ENCODE measurements around the gene LSM14B. TPM values are rescaled to one million over a fixed set of nuclear protein-coding genes. Genes with fewer than 3 reads are reported as not detected.

LSM14B gene
- total RNA-seq, 1 donor from 2014 or later, result 23.6 TPM

GRCh38 chr20:62096421-62097380, 25.6 kb upstream of the LSM14B start:
- no peak for DNase-seq (ENCODE audit: extremely low spot score in 2 of 2)
- Histone ChIP-seq H3K9me3 (no peaks in the 10 kb centered on the region), H3K4me1 (no peaks in the 10 kb centered on the region), H3K27ac (no peak overlapping the region), H3K27me3 (no peaks in the 10 kb centered on the region), H3K4me3 (no peak overlapping the region), H3K36me3 (no peaks in the 10 kb centered on the region)
- TF ChIP-seq, protein P1, sequence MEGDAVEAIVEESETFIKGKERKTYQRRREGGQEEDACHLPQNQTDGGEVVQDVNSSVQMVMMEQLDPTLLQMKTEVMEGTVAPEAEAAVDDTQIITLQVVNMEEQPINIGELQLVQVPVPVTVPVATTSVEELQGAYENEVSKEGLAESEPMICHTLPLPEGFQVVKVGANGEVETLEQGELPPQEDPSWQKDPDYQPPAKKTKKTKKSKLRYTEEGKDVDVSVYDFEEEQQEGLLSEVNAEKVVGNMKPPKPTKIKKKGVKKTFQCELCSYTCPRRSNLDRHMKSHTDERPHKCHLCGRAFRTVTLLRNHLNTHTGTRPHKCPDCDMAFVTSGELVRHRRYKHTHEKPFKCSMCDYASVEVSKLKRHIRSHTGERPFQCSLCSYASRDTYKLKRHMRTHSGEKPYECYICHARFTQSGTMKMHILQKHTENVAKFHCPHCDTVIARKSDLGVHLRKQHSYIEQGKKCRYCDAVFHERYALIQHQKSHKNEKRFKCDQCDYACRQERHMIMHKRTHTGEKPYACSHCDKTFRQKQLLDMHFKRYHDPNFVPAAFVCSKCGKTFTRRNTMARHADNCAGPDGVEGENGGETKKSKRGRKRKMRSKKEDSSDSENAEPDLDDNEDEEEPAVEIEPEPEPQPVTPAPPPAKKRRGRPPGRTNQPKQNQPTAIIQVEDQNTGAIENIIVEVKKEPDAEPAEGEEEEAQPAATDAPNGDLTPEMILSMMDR (IDR thresholded peaks at IDR 0.05), result no peak
- no peak for TF ChIP-seq POLR2AphosphoS5 (IDR thresholded peaks at IDR 0.05; ENCODE audit: insufficient read depth in 1 of 2, low read depth in 1 of 2)
- TF ChIP-seq POLR2A (IDR thresholded peaks at IDR 0.05), result no peak
- intact Hi-C loops (cut with DNase I), result no loop called here

DNA sequence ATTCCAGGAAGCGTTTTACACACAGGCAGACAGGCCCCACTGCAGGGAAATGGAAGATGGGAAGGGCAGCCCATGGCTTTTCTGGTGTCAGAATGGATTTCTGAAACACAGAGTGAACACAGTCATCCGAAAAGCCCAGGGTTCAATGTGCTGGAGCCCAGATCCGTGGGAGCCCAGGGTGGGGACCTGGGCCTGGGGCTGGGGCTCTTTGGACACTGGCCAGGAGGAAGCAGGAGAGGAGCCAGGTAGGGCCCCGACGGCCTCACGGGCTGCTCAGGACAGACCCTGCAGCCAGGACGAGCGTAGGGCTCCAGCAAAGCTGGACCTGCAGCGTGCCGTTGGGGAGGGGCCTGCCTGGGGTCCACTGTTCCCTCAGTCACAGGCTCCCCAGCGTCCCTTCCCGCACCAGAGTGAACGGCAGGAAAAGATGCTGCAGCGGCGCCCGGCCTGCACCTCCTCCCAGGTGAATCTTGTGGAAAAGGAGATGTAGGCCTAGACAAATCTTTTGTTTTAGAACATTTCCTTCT, 24.3 kb upstream of the LSM14B start:
- no peak for DNase-seq (ENCODE audit: extremely low spot score in 2 of 2)
- no peaks in the 10 kb centered on the region for H3K9me3 ChIP-seq
- TF ChIP-seq POLR2AphosphoS5 (IDR thresholded peaks at IDR 0.05; ENCODE audit: insufficient read depth in 1 of 2, low read depth in 1 of 2), result no peak
- TF ChIP-seq, protein P1 (IDR thresholded peaks at IDR 0.05), result no peak
- TF ChIP-seq POLR2A (IDR thresholded peaks at IDR 0.05), result no peak
- intact Hi-C loops (cut with DNase I), result no loop called here
- H3K36me3 ChIP-seq, result no peaks in the 10 kb centered on the region
- H3K4me3 ChIP-seq, result no peak overlapping the region
- H3K27ac ChIP-seq, result no peak overlapping the region
- no peaks in the 10 kb centered on the region for H3K4me1 ChIP-seq
- no peaks in the 10 kb centered on the region for H3K27me3 ChIP-seq

DNA sequence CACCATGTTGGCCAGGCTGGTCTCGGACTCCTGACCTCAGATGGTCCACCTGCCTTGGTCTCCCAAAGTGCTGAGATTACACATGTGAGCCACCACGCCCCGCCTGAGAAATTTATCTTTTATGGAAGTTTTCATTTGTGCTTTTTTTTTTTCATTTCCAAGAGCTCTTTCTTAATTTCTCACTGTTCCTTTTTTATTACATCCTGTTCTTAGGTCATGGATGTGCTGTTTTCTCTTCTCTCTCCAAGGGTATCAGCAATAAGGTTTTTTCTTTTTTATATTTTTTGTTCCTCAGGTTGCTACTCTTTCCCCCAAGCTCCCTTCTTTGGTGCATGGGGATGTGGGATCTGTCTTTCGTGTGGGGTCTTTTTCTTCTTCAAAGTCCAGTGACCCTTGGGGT, 21.2 kb upstream of the LSM14B start:
- Histone ChIP-seq H3K27ac (no peak overlapping the region), H3K27me3 (no peaks in the 10 kb centered on the region)

DNA sequence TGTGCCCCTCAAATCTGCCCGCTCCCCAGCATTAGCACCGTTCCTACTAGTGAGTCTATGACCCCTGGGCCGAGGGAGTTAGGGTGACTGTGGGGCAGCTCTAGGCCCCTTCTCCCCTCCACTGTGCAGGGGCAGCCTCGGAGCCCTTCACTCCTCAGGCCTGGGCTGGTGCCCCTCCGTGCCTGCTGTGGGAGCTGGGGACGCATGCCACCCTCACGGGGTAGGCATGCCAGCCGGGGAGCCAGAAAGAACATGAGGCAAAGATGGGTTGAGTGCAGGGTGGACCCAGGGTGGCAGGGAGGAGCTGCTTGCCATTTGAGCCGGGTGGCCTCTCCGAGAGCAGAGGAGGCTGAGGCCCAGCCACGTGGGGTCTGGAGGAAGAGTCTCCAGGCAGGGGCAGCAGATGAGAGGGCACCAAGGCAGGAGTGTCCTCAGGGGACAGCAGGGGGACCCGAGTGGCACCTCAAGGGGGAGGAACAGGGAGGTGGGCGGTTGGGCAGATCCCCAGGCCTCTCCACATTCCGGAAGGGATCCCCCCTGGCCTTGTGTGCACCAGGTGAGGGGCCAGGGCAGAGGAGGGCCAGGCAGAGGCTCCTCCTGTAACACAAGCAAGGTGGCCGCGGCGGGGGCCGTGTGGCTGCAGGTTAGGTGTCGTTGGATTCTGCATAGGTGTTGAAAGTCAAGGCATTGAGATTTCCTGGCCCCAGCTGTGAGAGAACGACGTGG, 18.6 kb upstream of the LSM14B start:
- Histone ChIP-seq H3K4me1 (no peaks in the 10 kb centered on the region), H3K27me3 (no peaks in the 10 kb centered on the region), H3K27ac (no peak overlapping the region), H3K9me3 (peaks cover 9% of the 10 kb centered on the region), H3K4me3 (no peak overlapping the region), H3K36me3 (no peaks in the 10 kb centered on the region)
- intact Hi-C loops (cut with DNase I), result no loop called here
- no peak for DNase-seq (ENCODE audit: extremely low spot score in 2 of 2)
- TF ChIP-seq, protein P1 (IDR thresholded peaks at IDR 0.05), result no peak

More for the DNA sequence above, 21.2 kb upstream of the LSM14B start:
- intact Hi-C loops (cut with DNase I), result no loop called here
- Histone ChIP-seq H3K4me1 (no peaks in the 10 kb centered on the region), H3K4me3 (no peak overlapping the region), H3K9me3 (no peaks in the 10 kb centered on the region), H3K36me3 (no peaks in the 10 kb centered on the region)
- TF ChIP-seq, protein P1 (IDR thresholded peaks at IDR 0.05), result no peak
- TF ChIP-seq POLR2A (IDR thresholded peaks at IDR 0.05), result no peak
- no peak for TF ChIP-seq POLR2AphosphoS5 (IDR thresholded peaks at IDR 0.05; ENCODE audit: insufficient read depth in 1 of 2, low read depth in 1 of 2)
- DNase-seq (ENCODE audit: extremely low spot score in 2 of 2), result no peak

Measured in vagina (tissue), 2 donors.